ENCODE measurements around the gene CSTB.

- no peak for TF ChIP-seq EZH2 (IDR thresholded peaks at IDR 0.05)
- TF ChIP-seq POLR2AphosphoS5 (IDR thresholded peaks at IDR 0.05; ENCODE audit: borderline replicate concordance, low read depth, low read length): no peak
Measured at GRCh38 chr21:43768868-43769167, 7.3 kb downstream of the CSTB start.
